DND-41 (cell line): Measurements from ENCODE around the gene CALR3.
"Not testable (repeated sequence)": the region's sequence is repeated elsewhere in the genome, so short reads cannot be mapped to it uniquely, and the experiment has no call there.

ENCODE experiments used
- ATAC-seq: fragments of 200-7000 bp; cut with Tn5 transposase; 3 replicates; pipeline ENCODE4 v1.9.1; 2021; ENCODE audit warnings: low read depth; ENCODE audit not compliant: insufficient read depth
- DNase-seq: peaks from one replicate; pipeline ENCODE4 v3.0.0-alpha.2; 2020
- H2AFZ ChIP-seq: 2 replicates; pipeline ENCODE4 v1.6.0; 2012; ENCODE audit warnings: low read depth, low read length
- H3K27ac ChIP-seq: 2 replicates; pipeline ENCODE4 v1.5.1; 2012; ENCODE audit warnings: low read length, inconsistent platforms
- H3K27me3 ChIP-seq: fragments of 200-600 bp; sonication (generic); 2 replicates; pipeline ENCODE4 v1.6.0; 2012; ENCODE audit warnings: low read length, mild to moderate bottlenecking, inconsistent platforms; ENCODE audit not compliant: insufficient read depth, poor library complexity
- H3K36me3 ChIP-seq: 2 replicates; pipeline ENCODE4 v1.5.1; 2012; ENCODE audit warnings: low read length, inconsistent platforms; ENCODE audit not compliant: insufficient read depth
- H3K4me1 ChIP-seq: 2 replicates; pipeline ENCODE4 v1.5.1; 2012; ENCODE audit warnings: mild to moderate bottlenecking, low read length; ENCODE audit not compliant: insufficient read depth
- H3K4me2 ChIP-seq: 2 replicates; pipeline ENCODE4 v1.6.0; 2012; ENCODE audit warnings: mild to moderate bottlenecking, moderate library complexity, low read length, inconsistent platforms; ENCODE audit not compliant: insufficient read depth
- H3K4me3 ChIP-seq, 2 experiments: fragments of 200-600 bp in 1 of 2; shearing (Covaris generic) in 1 of 2; 2 replicates each; pipeline ENCODE4 v1.5.1; 2012 to 2016; ENCODE audit warnings: inconsistent platforms in 2 of 2, low read length in 2 of 2, mild to moderate bottlenecking in 2 of 2, low read depth in 1 of 2, moderate library complexity in 1 of 2
- H3K79me2 ChIP-seq: 2 replicates; pipeline ENCODE4 v1.6.0; 2012; ENCODE audit warnings: low read length, inconsistent platforms; ENCODE audit not compliant: insufficient read depth
- H3K9ac ChIP-seq: 2 replicates; pipeline ENCODE4 v1.6.0; 2012; ENCODE audit warnings: low read depth, mild to moderate bottlenecking, inconsistent platforms, low read length, moderate library complexity
- H3K9me3 ChIP-seq: 2 replicates; pipeline ENCODE4 v1.5.1; 2012; ENCODE audit warnings: low read length, moderate library complexity, mild to moderate bottlenecking, inconsistent platforms; ENCODE audit not compliant: insufficient read depth, severe bottlenecking
- H4K20me1 ChIP-seq: 2 replicates; pipeline ENCODE4 v1.6.0; 2012; ENCODE audit warnings: low read length; ENCODE audit not compliant: insufficient read depth
- EZH2 ChIP-seq: IDR thresholded peaks from 3 replicates; pipeline ENCODE4 v1.6.1; 2012; ENCODE audit warnings: borderline replicate concordance, low read depth, mild to moderate bottlenecking, moderate library complexity, low read length, inconsistent platforms; ENCODE audit not compliant: severe bottlenecking
- TF ChIP-seq, protein P1 (sequence below): IDR thresholded peaks from 2 replicates; pipeline ENCODE4 v1.5.1; 2012; ENCODE audit warnings: borderline replicate concordance, low read length, moderate library complexity, mild to moderate bottlenecking; ENCODE audit not compliant: poor library complexity, severe bottlenecking; ENCODE audit errors: extremely low read depth

Gene CALR3

DNA sequence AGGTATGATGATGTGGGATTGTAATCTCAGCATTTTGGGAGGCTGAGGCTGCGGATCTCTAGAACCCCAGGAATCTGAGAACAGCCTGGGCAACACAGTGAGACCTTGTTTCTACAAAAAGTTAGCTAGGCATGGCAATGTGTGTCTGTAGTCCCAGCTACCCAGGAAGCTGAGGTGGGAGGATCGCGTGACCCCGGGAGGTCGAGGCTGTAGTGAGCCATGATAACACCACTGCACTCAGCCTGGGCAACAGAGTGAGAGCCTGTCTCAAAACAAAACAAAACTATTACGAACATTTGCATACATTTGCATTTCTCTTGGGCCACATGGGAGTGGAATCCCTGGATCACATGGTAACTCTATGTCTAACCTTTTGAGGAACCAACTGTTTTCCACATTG lies 1.9 kb upstream of the CALR3 start:
- no peaks in the 10 kb centered on the region for H3K27me3 ChIP-seq
- H3K4me1 ChIP-seq: peaks cover 26% of the 10 kb centered on the region
- no peak overlapping the region; the same call in 1 of the 2 replicates for H3K9ac ChIP-seq
- DNase-seq (no peak), ATAC-seq (no peak)
- H3K79me2 ChIP-seq: peaks cover 25% of the 10 kb centered on the region
- no peak overlapping the region for H3K4me3 ChIP-seq
- no peaks in the 10 kb centered on the region for H3K9me3 ChIP-seq
- H2AFZ ChIP-seq: no peak overlapping the region
- no peaks in the 10 kb centered on the region for H4K20me1 ChIP-seq
- peak overlapping the region; percentile 2; the same call in 1 of the 2 replicates for H3K4me2 ChIP-seq
- no peak overlapping the region for H3K27ac ChIP-seq
- TF ChIP-seq, protein P1, sequence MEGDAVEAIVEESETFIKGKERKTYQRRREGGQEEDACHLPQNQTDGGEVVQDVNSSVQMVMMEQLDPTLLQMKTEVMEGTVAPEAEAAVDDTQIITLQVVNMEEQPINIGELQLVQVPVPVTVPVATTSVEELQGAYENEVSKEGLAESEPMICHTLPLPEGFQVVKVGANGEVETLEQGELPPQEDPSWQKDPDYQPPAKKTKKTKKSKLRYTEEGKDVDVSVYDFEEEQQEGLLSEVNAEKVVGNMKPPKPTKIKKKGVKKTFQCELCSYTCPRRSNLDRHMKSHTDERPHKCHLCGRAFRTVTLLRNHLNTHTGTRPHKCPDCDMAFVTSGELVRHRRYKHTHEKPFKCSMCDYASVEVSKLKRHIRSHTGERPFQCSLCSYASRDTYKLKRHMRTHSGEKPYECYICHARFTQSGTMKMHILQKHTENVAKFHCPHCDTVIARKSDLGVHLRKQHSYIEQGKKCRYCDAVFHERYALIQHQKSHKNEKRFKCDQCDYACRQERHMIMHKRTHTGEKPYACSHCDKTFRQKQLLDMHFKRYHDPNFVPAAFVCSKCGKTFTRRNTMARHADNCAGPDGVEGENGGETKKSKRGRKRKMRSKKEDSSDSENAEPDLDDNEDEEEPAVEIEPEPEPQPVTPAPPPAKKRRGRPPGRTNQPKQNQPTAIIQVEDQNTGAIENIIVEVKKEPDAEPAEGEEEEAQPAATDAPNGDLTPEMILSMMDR: no peak
- no peak for TF ChIP-seq EZH2
- H3K36me3 ChIP-seq: 0 out of 2 replicates have a peak, but pooled peaks cover under 1% of the 10 kb centered on the region

DNA sequence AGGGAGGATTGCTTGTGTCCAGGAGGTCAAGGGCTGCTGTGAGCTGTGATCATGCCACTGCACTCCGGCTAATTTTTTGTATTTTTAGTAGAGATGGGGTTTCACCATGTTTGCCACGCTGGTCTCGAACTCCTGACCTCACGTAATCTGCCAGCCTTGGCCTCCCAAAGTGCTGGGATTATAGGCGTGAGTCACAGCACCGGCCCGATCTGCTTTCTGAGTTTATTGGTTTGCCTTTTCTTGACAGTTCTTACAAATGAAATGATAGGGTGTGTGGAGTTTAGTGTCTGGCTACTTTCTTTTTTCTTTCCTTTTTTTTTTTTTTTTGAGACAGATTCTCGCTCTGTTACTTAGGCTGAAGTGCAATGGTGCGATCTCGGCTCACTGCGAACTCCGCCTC lies 1.1 kb upstream of the CALR3 start:
- Histone ChIP-seq H3K79me2 (peaks cover 25% of the 10 kb centered on the region), H2AFZ (peak overlapping the region; percentile 79; the same call in 1 of the 2 replicates), H3K27me3 (no peaks in the 10 kb centered on the region), H3K4me3 (peak overlapping the region; percentile 61 to 80; a peak in 3 of 4 replicates), H3K9ac (peak overlapping the region; percentile 66), H3K9me3 (no peaks in the 10 kb centered on the region), H3K4me1 (peaks cover 26% of the 10 kb centered on the region), H4K20me1 (no peaks in the 10 kb centered on the region), H3K4me2 (peak overlapping the region; percentile 86), H3K36me3 (no peaks in the 10 kb centered on the region), H3K27ac (peak overlapping the region; percentile 49)
- DNase-seq: no peak
- TF ChIP-seq, protein P1: no peak
- TF ChIP-seq EZH2: no peak
- no peak for ATAC-seq

DNA sequence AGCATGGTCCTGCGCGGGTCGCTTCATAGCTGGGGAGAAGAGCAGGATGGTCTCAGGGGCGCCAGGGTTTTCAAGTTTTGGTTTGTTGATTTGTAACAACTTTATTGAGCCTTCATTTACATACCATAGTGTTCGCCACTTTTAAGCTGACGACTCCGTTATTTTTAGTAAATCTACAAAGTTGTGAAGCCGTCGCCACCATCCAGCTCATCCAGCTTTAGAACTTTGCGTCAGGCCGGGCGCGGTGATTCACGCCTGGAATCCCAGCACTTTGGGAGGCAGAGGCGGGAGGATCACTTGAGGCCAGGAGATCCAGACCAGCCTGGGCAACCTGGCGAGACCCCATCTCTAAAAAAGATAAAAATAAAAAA lies 631 bp upstream of the CALR3 start:
- Histone ChIP-seq H3K4me1 (peaks cover 26% of the 10 kb centered on the region), H4K20me1 (no peaks in the 10 kb centered on the region), H3K9me3 (no peaks in the 10 kb centered on the region), H2AFZ (peak overlapping the region; percentile 79), H3K9ac (peak overlapping the region; percentile 66), H3K27ac (peak overlapping the region; percentile 49), H3K79me2 (peaks cover 25% of the 10 kb centered on the region), H3K27me3 (no peaks in the 10 kb centered on the region), H3K4me3 (peak overlapping the region; percentile 61 to 80; a peak in 3 of 4 replicates), H3K4me2 (peak overlapping the region; percentile 86), H3K36me3 (no peaks in the 10 kb centered on the region)
- DNase-seq (no peak), ATAC-seq (no peak)
- no peak for TF ChIP-seq EZH2
- TF ChIP-seq, protein P1: no peak

DNA sequence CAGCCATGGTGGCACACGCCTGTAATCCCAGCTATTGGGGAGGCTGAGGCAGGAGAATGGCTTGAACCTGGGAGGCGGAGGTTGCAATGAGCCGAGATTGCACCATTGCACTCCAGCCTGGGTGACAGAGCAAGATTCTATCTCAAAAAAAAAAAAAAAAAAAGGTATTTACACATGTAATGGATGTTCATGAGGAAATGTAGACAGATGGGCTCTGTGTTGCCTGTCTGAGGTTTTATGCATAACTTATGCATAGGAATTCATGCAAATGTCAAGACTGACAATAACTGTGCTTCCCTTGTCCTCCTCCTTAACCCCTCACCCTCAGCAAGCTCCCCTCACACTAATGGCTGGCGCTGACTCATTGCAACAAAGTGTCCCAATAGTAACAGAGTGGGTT lies 9.5 kb downstream of the CALR3 start:
- not testable (repeated sequence) for H3K27ac ChIP-seq, H2AFZ ChIP-seq, H3K36me3 ChIP-seq, H4K20me1 ChIP-seq, H3K4me1 ChIP-seq, ATAC-seq, DNase-seq, H3K27me3 ChIP-seq, H3K9ac ChIP-seq, H3K4me2 ChIP-seq, H3K4me3 ChIP-seq, H3K79me2 ChIP-seq, H3K9me3 ChIP-seq
